ENCODE data around the gene RGS6.

DNA sequence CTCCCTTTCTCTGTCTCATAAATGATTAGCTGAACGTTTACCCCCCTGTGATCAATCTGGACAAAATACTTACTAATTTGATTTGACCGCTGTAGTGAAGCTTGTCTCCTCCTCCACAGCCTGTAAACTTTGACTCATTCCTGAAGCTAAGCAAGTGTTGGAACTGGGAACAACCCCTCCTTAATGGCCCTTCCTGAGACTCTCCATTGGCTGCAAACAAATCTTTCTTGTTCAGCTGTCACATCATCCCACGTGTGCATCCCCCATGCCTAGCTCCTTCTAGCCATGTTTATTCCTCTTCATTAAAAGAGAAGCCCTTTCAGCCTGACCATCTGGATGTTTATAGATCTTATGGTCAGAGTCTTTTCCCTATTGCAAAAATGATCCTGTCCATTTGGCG, 281.2 kb downstream of the RGS6 start:
- TF ChIP-seq, protein P1, sequence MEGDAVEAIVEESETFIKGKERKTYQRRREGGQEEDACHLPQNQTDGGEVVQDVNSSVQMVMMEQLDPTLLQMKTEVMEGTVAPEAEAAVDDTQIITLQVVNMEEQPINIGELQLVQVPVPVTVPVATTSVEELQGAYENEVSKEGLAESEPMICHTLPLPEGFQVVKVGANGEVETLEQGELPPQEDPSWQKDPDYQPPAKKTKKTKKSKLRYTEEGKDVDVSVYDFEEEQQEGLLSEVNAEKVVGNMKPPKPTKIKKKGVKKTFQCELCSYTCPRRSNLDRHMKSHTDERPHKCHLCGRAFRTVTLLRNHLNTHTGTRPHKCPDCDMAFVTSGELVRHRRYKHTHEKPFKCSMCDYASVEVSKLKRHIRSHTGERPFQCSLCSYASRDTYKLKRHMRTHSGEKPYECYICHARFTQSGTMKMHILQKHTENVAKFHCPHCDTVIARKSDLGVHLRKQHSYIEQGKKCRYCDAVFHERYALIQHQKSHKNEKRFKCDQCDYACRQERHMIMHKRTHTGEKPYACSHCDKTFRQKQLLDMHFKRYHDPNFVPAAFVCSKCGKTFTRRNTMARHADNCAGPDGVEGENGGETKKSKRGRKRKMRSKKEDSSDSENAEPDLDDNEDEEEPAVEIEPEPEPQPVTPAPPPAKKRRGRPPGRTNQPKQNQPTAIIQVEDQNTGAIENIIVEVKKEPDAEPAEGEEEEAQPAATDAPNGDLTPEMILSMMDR (IDR thresholded peaks at IDR 0.05), result no peak
- TF ChIP-seq POLR2A (IDR thresholded peaks at IDR 0.05), result no peak

Data from thyroid gland (tissue), 4 donors.